Activated CD4-positive, alpha-beta T cell treated with anti-CD3 and anti-CD28 coated beads, Interleukin-2, amount 50 U/mL, for 4 hours (primary cell): Measurements from ENCODE around the gene VSIG10.
"Not testable (repeated sequence)": the region's sequence is repeated elsewhere in the genome, so short reads cannot be mapped to it uniquely, and the experiment has no call there.

ENCODE experiments used
- DNase-seq, 2 experiments: peaks; one replicate each; pipeline ENCODE4 v3.0.0-alpha.2; 2020

The VSIG10 gene

GRCh38 chr12:118032188-118032587 is 71.6 kb downstream of the VSIG10 start:
- DNase-seq = no peak

GRCh38 chr12:118029166-118029565 is 74.6 kb downstream of the VSIG10 start:
- no peak for DNase-seq

DNA sequence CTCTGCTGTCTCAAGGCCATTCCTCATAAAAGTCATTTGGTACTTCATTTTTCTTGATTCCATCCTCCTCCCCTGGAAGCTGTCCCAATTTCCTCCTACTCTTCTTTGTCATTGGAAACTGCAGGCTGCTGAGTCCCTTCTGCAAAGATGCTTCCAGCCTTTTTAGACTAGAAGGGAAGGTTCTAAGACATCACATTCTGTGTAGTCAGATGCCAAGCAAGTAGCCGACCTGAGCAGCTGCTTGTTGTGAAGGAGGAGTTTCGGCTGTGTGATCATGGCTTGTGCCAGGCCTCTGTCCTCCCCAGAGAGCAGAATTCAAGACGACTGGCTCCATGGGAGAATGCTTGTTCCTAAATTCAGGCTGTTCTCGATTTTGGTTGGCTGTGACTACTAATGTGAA is 78.6 kb downstream of the VSIG10 start:
- no peak for DNase-seq

DNA sequence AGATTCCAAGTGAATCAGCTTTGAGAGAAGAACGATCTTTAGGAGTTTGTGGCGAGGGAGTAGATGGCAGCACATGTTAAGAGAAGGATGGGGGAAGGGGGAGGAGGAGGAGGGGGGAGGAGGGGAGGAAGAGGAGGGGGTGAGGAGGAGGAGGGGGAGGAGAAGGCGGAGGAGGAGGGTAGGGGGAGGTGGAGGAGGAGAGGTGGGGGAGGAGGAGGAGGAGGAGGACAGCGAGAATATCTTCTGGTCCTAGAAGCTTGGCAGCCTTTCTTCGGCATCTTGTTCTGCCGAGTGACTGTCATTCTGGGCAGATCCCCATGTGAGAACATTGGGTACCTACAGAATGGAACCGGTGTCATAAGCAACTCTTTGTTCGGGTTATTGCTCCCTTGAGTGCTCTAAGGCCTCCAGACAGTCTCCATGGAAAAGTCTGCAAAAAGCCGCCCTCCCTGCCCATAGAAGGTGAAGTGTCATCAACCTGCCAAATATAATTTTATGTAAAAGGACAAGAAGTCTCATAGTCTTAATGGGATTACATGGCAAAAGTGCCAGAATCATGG is 80.4 kb downstream of the VSIG10 start:
- DNase-seq = no peak

GRCh38 chr12:118022728-118023109 is 81.1 kb downstream of the VSIG10 start:
- DNase-seq = no peak

DNA sequence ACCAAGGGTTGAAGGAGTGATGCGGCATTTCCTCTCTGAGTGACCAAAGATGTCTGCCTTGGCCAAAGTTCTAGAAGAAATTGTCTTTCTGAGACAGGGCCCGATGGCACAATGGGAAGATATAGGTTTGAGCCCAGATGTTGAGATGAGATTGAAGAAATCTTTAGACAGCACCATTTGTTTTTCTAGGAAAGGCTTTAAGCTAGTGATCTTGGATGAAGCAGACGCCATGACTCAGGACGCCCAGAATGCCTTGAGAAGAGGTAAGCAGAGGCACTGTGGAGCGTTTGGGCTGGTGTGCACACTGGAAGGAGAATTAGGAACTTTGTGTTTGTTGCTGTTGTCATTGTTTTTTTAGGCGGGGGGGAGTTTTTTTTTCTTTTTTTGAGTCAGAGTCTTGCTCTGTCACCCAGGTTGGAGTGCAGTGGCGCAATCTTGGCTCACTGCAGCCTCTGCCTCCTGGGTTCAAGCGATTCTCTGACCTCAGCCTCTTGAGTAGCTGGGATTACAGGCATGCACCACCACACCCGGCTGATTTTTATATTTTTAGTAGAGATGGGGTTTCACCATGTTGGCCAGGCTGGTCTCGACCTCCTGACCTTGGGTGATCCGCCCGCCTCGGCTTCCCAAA is 81.6 kb downstream of the VSIG10 start:
- DNase-seq = not testable (repeated sequence)

DNA sequence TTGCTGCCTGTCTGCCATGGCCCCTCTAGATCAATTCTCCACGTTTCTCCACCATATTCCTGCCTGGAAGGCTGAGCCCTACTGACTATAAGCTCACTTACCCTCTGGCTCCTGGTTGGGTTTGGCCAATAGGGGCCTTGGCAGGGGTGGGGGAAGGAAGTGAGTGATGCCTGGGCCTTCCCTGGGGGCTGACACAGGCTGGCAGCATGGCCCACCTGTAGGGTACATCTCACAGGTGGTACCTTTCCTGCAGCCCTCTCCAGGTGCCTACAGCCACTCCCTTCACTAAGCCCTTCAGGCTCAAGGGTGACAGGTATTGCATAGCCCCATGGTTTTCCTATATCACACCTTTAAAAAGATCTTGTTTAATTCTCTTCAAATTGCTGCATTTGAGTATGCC is 83.8 kb downstream of the VSIG10 start:
- no peak for DNase-seq

- no peak for DNase-seq
These were observed 85.9 kb downstream of the VSIG10 start for GRCh38 chr12:118017926-118018325.

GRCh38 chr12:118016424-118017264 is 87.2 kb downstream of the VSIG10 start, which contains the start of gene RFC5:
RFC5 (plus strand) TSS chr12:118016703; CDS start chr12:118016828, 125 bp downstream.
- peak; percentile 97 to 98 for DNase-seq

- no peak for DNase-seq
These were observed 87.9 kb downstream of the VSIG10 start for GRCh38 chr12:118015944-118016343.

GRCh38 chr12:118015306-118015705 is 88.5 kb downstream of the VSIG10 start:
- no peak for DNase-seq
